H9 (cell line): ENCODE data around the gene ZCCHC7. TPM values are rescaled to one million over a fixed set of nuclear protein-coding genes. Genes with fewer than 3 reads are reported as not detected.

ENCODE experiments used
- DNase-seq: peaks from one replicate; pipeline ENCODE4 v3.0.0-alpha.2; 2017
- H2AFZ ChIP-seq: one replicate; pipeline ENCODE4 v1.6.1; 2013; ENCODE audit warnings: mild to moderate bottlenecking, low read length, control low read depth, moderate library complexity
- H2AK5ac ChIP-seq: 2 replicates; pipeline ENCODE4 v1.6.1; 2013; ENCODE audit warnings: low read length, control low read depth, mixed read lengths; ENCODE audit not compliant: insufficient read length
- H2BK120ac ChIP-seq: one replicate; pipeline ENCODE4 v1.6.1; 2013; ENCODE audit warnings: low read depth, mild to moderate bottlenecking, low read length, control low read depth, inconsistent platforms; ENCODE audit not compliant: poor library complexity, severe bottlenecking
- H2BK12ac ChIP-seq: 2 replicates; pipeline ENCODE4 v1.6.1; 2013; ENCODE audit warnings: low read length, control low read depth, mixed read lengths, low read depth; ENCODE audit not compliant: insufficient read length
- H2BK15ac ChIP-seq: 2 replicates; pipeline ENCODE4 v1.6.1; 2013; ENCODE audit warnings: low read depth, low read length, control low read depth
- H2BK20ac ChIP-seq: one replicate; pipeline ENCODE4 v1.6.1; 2013; ENCODE audit warnings: low read depth, mild to moderate bottlenecking, low read length, control low read depth, inconsistent platforms; ENCODE audit not compliant: poor library complexity, severe bottlenecking
- H2BK5ac ChIP-seq: 2 replicates; pipeline ENCODE4 v1.6.1; 2013; ENCODE audit warnings: low read length, control low read depth, mixed read lengths; ENCODE audit not compliant: insufficient read length
- H3K14ac ChIP-seq: 2 replicates; pipeline ENCODE4 v1.6.1; 2013; ENCODE audit warnings: low read length, control low read depth; ENCODE audit not compliant: insufficient read depth
- H3K18ac ChIP-seq: 2 replicates; pipeline ENCODE4 v1.6.1; 2013; ENCODE audit warnings: low read depth, mild to moderate bottlenecking, mixed read lengths, low read length, control low read depth; ENCODE audit not compliant: insufficient read length
- H3K23ac ChIP-seq: 2 replicates; pipeline ENCODE4 v1.6.1; 2013; ENCODE audit warnings: low read length, control low read depth, mixed read lengths, low read depth; ENCODE audit not compliant: insufficient read length
- H3K23me2 ChIP-seq: 2 replicates; pipeline ENCODE4 v1.6.1; 2013; ENCODE audit warnings: low read depth, mild to moderate bottlenecking, mixed read lengths, low read length, control low read depth; ENCODE audit not compliant: insufficient read length, poor library complexity, severe bottlenecking
- H3K27ac ChIP-seq: 2 replicates; pipeline ENCODE4 v1.5.1; 2013; ENCODE audit warnings: low read length, control low read depth, mixed read lengths, low read depth; ENCODE audit not compliant: insufficient read length
- H3K27me3 ChIP-seq: 2 replicates; pipeline ENCODE4 v1.6.1; 2013; ENCODE audit warnings: low read length, control low read depth, inconsistent platforms; ENCODE audit not compliant: insufficient read depth
- H3K4ac ChIP-seq: 2 replicates; pipeline ENCODE4 v1.6.1; 2013; ENCODE audit warnings: low read depth, mild to moderate bottlenecking, control low read depth, inconsistent platforms, low read length, moderate library complexity
- H3K4me1 ChIP-seq: 2 replicates; pipeline ENCODE4 v1.6.1; 2013; ENCODE audit warnings: low read length, control low read depth, inconsistent platforms; ENCODE audit not compliant: insufficient read depth
- H3K4me2 ChIP-seq: 2 replicates; pipeline ENCODE4 v1.6.1; 2013; ENCODE audit warnings: low read length, control low read depth, mixed read lengths; ENCODE audit not compliant: insufficient read length, insufficient read depth
- H3K56ac ChIP-seq: 2 replicates; pipeline ENCODE4 v1.6.1; 2013; ENCODE audit warnings: low read depth, mild to moderate bottlenecking, mixed read lengths, low read length, control low read depth; ENCODE audit not compliant: insufficient read length
- H3K79me1 ChIP-seq: 2 replicates; pipeline ENCODE4 v1.6.1; 2013; ENCODE audit warnings: low read depth, mild to moderate bottlenecking, moderate library complexity, low read length, control low read depth, inconsistent platforms; ENCODE audit not compliant: insufficient read depth, poor library complexity, severe bottlenecking
- H3K79me2 ChIP-seq: 2 replicates; pipeline ENCODE4 v1.6.1; 2013; ENCODE audit warnings: low read length, control low read depth, inconsistent platforms; ENCODE audit not compliant: insufficient read depth
- H3K9ac ChIP-seq: 2 replicates; pipeline ENCODE4 v1.6.1; 2013; ENCODE audit warnings: low read length, control low read depth, mixed read lengths; ENCODE audit not compliant: insufficient read length; ENCODE audit errors: extremely low read depth
- H3K9me3 ChIP-seq: one replicate; pipeline ENCODE4 v1.6.1; 2013; ENCODE audit warnings: low read depth, low read length, inconsistent platforms; ENCODE audit not compliant: control insufficient read depth
- H3T11ph ChIP-seq: one replicate; pipeline ENCODE4 v1.6.1; 2013; ENCODE audit warnings: mild to moderate bottlenecking, low read length, control low read depth, inconsistent platforms
- H4K20me1 ChIP-seq: one replicate; pipeline ENCODE4 v1.6.1; 2013; ENCODE audit not compliant: control insufficient read depth, insufficient read length, insufficient read depth
- H4K5ac ChIP-seq: 2 replicates; pipeline ENCODE4 v1.6.1; 2013; ENCODE audit warnings: low read depth, mild to moderate bottlenecking, mixed read lengths, low read length, control low read depth; ENCODE audit not compliant: insufficient read length
- H4K8ac ChIP-seq: replicated peaks from 2 replicates; pipeline ENCODE4 v1.6.1; 2013; ENCODE audit warnings: low read length, control low read depth, mixed read lengths, low read depth; ENCODE audit not compliant: insufficient read length
- H4K91ac ChIP-seq: 2 replicates; pipeline ENCODE4 v1.6.1; 2013; ENCODE audit warnings: low read depth, mild to moderate bottlenecking, moderate library complexity, mixed read lengths, low read length, control low read depth; ENCODE audit not compliant: insufficient read length
- H3K27ac Mint-ChIP-seq, 3 experiments: 2 replicates in 2 of 3; 3 replicates in 1 of 3; pipeline ENCODE4 v1.8.0; 2020 to 2021; ENCODE audit warnings: mixed read lengths in 3 of 3, mild to moderate bottlenecking in 1 of 3, moderate library complexity in 1 of 3
- H3K27me3 Mint-ChIP-seq: 2 replicates; pipeline ENCODE4 v1.8.0; 2021; ENCODE audit warnings: low read depth, mild to moderate bottlenecking, moderate library complexity, mixed read lengths
- H3K36me3 Mint-ChIP-seq, 3 experiments: 2 replicates in 2 of 3; 3 replicates in 1 of 3; pipeline ENCODE4 v1.8.0; 2020 to 2021; ENCODE audit warnings: low read depth in 3 of 3, mixed read lengths in 3 of 3; ENCODE audit not compliant: insufficient read depth in 1 of 3
- H3K4me1 Mint-ChIP-seq, 2 experiments: 2 replicates each; pipeline ENCODE4 v1.8.0; 2020; ENCODE audit warnings: mixed read lengths in 2 of 2
- H3K4me3 Mint-ChIP-seq, 2 experiments: 2 replicates in 1 of 2; 3 replicates in 1 of 2; pipeline ENCODE4 v1.8.0; 2020 to 2021; ENCODE audit warnings: mild to moderate bottlenecking in 2 of 2, mixed read lengths in 2 of 2, moderate library complexity in 1 of 2
- H3K9me3 Mint-ChIP-seq, 2 experiments: 2 replicates in 1 of 2; 3 replicates in 1 of 2; pipeline ENCODE4 v1.8.0; 2020; ENCODE audit warnings: mild to moderate bottlenecking in 2 of 2, mixed read lengths in 2 of 2, moderate library complexity in 1 of 2
- CTCF ChIP-seq: fragments of 200-600 bp; sonication (generic); conservative IDR thresholded peaks from 3 replicates; pipeline ENCODE4 v1.8.0; 2021; ENCODE audit warnings: antibody characterized with exemption, mild to moderate bottlenecking
- WGBS: extraction: QIAGEN DNeasy Blood & Tissue Kit; methylation state at CpG from one replicate; pipeline ENCODE4 v1.1.7; 2013; ENCODE audit warnings: missing lambda C conversion rate, low lambda C conversion rate, mixed read lengths; ENCODE audit not compliant: insufficient read length; ENCODE audit errors: extremely low coverage; 5-methylcytosine and 5-hydroxymethylcytosine counted together
- total RNA-seq: library from RNA; stranded (reverse); gene quantifications from 2 replicates; pipeline ENCODE4 v1.2.1, GENCODE V29; 2021

Gene ZCCHC7
- total RNA-seq, 1 experiment from 2014 or later, result 20.3 TPM

DNA sequence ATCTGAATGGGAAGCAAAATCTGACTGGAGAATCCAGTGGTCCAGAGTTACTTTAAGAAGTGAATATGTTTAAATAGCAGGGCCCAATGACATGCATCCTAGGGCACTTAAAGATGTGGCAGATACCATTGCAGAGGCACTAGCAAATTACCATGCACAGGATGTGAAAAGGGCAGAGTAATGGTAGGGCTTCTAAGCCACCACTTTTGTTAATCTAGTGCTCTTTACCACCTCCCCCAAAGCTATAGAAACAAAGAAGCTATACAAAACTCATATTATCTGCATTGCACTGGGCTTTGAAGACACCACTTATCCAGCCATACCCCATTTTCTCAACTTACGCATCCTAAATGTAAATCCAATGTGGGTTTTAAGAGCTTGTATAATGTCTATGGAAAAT lies 81.2 kb downstream of the ZCCHC7 start:
- Histone ChIP-seq H3K79me1 (no peaks in the 10 kb centered on the region), H3T11ph (no peak overlapping the region), H3K56ac (no peak overlapping the region), H2BK15ac (no peak overlapping the region), H4K91ac (no peak overlapping the region), H3K4me1 (peaks cover 9% of the 10 kb centered on the region; the same call in 1 of the 2 replicates), H3K9me3 (no peaks in the 10 kb centered on the region), H3K27me3 (no peaks in the 10 kb centered on the region), H4K8ac (no peak overlapping the region), H2AK5ac (no peak overlapping the region), H3K14ac (no peak overlapping the region), H4K5ac (no peak overlapping the region), H2BK12ac (no peak overlapping the region), H3K4me2 (no peak overlapping the region), H2BK120ac (no peak overlapping the region), H3K4ac (no peak overlapping the region), H3K23me2 (no peaks in the 10 kb centered on the region), H2AFZ (no peak overlapping the region), H3K79me2 (no peaks in the 10 kb centered on the region; the same call in 1 of the 2 replicates), H2BK20ac (no peak overlapping the region), H3K27ac (no peak overlapping the region), H3K9ac (no peak overlapping the region), H3K23ac (no peak overlapping the region), H4K20me1 (no peaks in the 10 kb centered on the region), H3K18ac (no peak overlapping the region), H2BK5ac (no peak overlapping the region)
- H3K4me3 Mint-ChIP-seq, result no peak overlapping the region
- no peak overlapping the region for H3K27ac Mint-ChIP-seq
- H3K9me3 Mint-ChIP-seq, result peaks cover 11 to 13% of the 10 kb centered on the region in 2 experiments
- H3K36me3 Mint-ChIP-seq, result peaks cover 12 to 14% (median 13%) of the 10 kb centered on the region in 3 experiments
- no peaks in the 10 kb centered on the region; the same call in 1 of the 2 replicates for H3K27me3 Mint-ChIP-seq
- no peak for DNase-seq
- WGBS, result no CpG with 5 or more reads among the region's 1 CpG
- TF ChIP-seq CTCF, result no peak
- H3K4me1 Mint-ChIP-seq, result peaks cover 45 to 58% of the 10 kb centered on the region in 2 experiments
